CD4-positive, CD25-positive, alpha-beta regulatory T cell (primary cell): Measurements from ENCODE around the gene GALNT4. TPM values are rescaled to one million over a fixed set of nuclear protein-coding genes. Genes with fewer than 3 reads are reported as not detected.
A peak's percentile ranks its signal among the peaks of the same experiment; 100 is the strongest.

Source experiments
- ATAC-seq, 2 donors: fragments of 150-1000 bp; cut with Tn5 transposase; one replicate each; pipeline ENCODE4 v1.10.0; 2021; ENCODE audit warnings: low read depth in 2 of 2, moderate number of reproducible peaks in 2 of 2, moderate library complexity in 1 of 2
- DNase-seq, 3 donors: peaks; one replicate each; pipeline versions ENCODE4 v3.0.0 to v3.0.0-alpha.2; 2012 to 2022; ENCODE audit warnings: mixed read lengths in 1 of 3
- H3K27ac ChIP-seq: one replicate; pipeline ENCODE4 v1.7.0; 2013; ENCODE audit warnings: mild to moderate bottlenecking, low read length; ENCODE audit not compliant: insufficient read depth, poor library complexity, severe bottlenecking
- H3K27me3 ChIP-seq: one replicate; pipeline ENCODE4 v1.7.0; 2013; ENCODE audit warnings: low read length; ENCODE audit not compliant: control insufficient read depth, insufficient read depth
- H3K36me3 ChIP-seq: one replicate; pipeline ENCODE4 v1.7.0; 2013; ENCODE audit warnings: mild to moderate bottlenecking, low read length, moderate library complexity; ENCODE audit not compliant: control insufficient read depth, insufficient read depth
- H3K4me1 ChIP-seq: 2 replicates; pipeline ENCODE4 v1.7.0; 2013; ENCODE audit warnings: mild to moderate bottlenecking, low read length; ENCODE audit not compliant: insufficient read depth, control insufficient read depth, poor library complexity, severe bottlenecking
- H3K4me3 ChIP-seq: one replicate; pipeline ENCODE4 v1.7.0; 2013; ENCODE audit warnings: low read depth, mild to moderate bottlenecking, low read length, moderate library complexity
- H3K9me3 ChIP-seq, 2 experiments: 1 replicate in 1 of 2; 2 replicates in 1 of 2; pipeline ENCODE4 v1.7.0; 2013; ENCODE audit warnings: low read length in 2 of 2, mild to moderate bottlenecking in 1 of 2, moderate library complexity in 1 of 2; ENCODE audit not compliant: control insufficient read depth in 2 of 2
- H3K27ac Mint-ChIP-seq, 3 donors: one replicate each; pipeline ENCODE4 v1.8.0; 2020 to 2022; ENCODE audit warnings: mild to moderate bottlenecking in 3 of 3, mixed read lengths in 3 of 3, moderate library complexity in 2 of 3
- H3K27me3 Mint-ChIP-seq: one replicate; pipeline ENCODE4 v1.8.0; 2022; ENCODE audit warnings: mild to moderate bottlenecking, mixed read lengths
- H3K36me3 Mint-ChIP-seq: one replicate; pipeline ENCODE4 v1.8.0; 2020; ENCODE audit warnings: mixed read lengths
- H3K4me1 Mint-ChIP-seq, 4 donors: one replicate each; pipeline ENCODE4 v1.8.0; 2020 to 2022; ENCODE audit warnings: mixed read lengths in 4 of 4, mild to moderate bottlenecking in 1 of 4
- H3K4me3 Mint-ChIP-seq, 4 donors: one replicate each; pipeline ENCODE4 v1.8.0; 2020 to 2022; ENCODE audit warnings: mild to moderate bottlenecking in 4 of 4, mixed read lengths in 4 of 4, moderate library complexity in 3 of 4
- H3K9me3 Mint-ChIP-seq, 7 donors: one replicate each; pipeline ENCODE4 v1.8.0; 2020 to 2022; ENCODE audit warnings: mixed read lengths in 7 of 7, mild to moderate bottlenecking in 3 of 7, moderate library complexity in 2 of 7
- polyA plus RNA-seq, 4 donors: library from polyadenylated mRNA; unstranded; fragments of 300-500 nt; fragmentation: Illumina TruSeq; gene quantifications; one replicate each; pipeline ENCODE4 v1.2.3, GENCODE V29; 2021
- total RNA-seq: library from RNA; stranded (reverse); gene quantifications from one replicate; pipeline ENCODE4 v1.2.3, GENCODE V29; 2022

GALNT4 gene
- total and polyA plus RNA-seq, 5 donors from 2014 or later = 5.0 to 8.8 (median 5.9) TPM

DNA sequence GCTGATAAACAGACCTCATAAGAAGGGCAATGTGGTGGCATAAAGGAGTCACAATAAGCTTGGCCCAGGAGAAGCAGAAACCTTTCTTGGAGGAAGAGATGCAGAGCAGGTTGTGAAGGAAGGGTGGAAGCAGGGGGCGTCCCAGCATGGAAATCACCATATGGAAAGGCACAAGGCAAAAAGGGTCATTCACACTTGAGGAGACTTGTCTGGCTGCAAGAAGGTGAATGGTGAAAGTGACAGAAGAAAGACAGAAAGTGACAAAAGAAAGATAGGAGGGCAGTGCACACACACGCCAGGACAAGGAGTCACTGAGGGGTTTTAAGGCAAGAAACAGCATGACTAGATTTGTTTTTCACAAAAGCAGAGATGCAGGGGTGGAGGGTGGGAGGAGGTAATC is 38.3 kb downstream of the GALNT4 start:
- no peak overlapping the region for H3K4me3 Mint-ChIP-seq
- H3K27ac Mint-ChIP-seq = peak overlapping the region in 1 of 3 donors; percentile 21
- no peaks in the 10 kb centered on the region for H3K9me3 Mint-ChIP-seq
- ATAC-seq (no peak), DNase-seq (no peak)
- Histone ChIP-seq H3K4me3 (no peak overlapping the region), H3K9me3 (no peaks in the 10 kb centered on the region), H3K27ac (no peak overlapping the region), H3K27me3 (no peaks in the 10 kb centered on the region), H3K36me3 (peaks cover 25% of the 10 kb centered on the region), H3K4me1 (no peaks in the 10 kb centered on the region)
- H3K27me3 Mint-ChIP-seq = no peaks in the 10 kb centered on the region
- peaks cover 0 to 17% (median 7%) of the 10 kb centered on the region in 4 donors for H3K4me1 Mint-ChIP-seq
- peaks cover 54% of the 10 kb centered on the region for H3K36me3 Mint-ChIP-seq

DNA sequence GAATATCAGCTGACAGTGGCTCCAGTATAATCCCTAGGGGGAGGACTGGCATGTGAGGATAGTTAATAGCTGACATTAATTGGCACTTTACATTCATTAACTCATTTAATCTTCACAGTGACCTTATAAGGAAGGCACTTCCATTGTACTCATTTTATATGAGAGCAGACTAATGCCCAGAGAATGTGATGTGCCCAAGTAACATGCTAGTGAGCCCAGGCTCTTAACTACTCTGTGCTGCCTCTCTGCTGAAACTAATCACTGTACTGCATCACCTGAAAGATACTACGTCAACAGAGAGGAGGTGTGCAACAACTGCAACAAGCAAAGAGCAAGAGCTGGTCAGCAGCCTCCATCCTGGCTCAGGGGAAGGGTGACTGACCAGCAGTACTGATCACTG is 40.1 kb downstream of the GALNT4 start:
- no peaks in the 10 kb centered on the region for H3K4me1 ChIP-seq
- Mint-ChIP-seq H3K27me3 (no peaks in the 10 kb centered on the region), H3K36me3 (peaks cover 47% of the 10 kb centered on the region), H3K4me1 (peaks cover 0 to 17% (median 7%) of the 10 kb centered on the region in 4 donors), H3K27ac (peak overlapping the region in 1 of 3 donors; percentile 18), H3K4me3 (no peak overlapping the region), H3K9me3 (no peaks in the 10 kb centered on the region)
- H3K9me3 ChIP-seq = no peaks in the 10 kb centered on the region
- no peak for DNase-seq
- ATAC-seq = no peak
- peaks cover 10% of the 10 kb centered on the region for H3K36me3 ChIP-seq
- no peak overlapping the region for H3K4me3 ChIP-seq
- no peak overlapping the region for H3K27ac ChIP-seq
- H3K27me3 ChIP-seq = no peaks in the 10 kb centered on the region

DNA sequence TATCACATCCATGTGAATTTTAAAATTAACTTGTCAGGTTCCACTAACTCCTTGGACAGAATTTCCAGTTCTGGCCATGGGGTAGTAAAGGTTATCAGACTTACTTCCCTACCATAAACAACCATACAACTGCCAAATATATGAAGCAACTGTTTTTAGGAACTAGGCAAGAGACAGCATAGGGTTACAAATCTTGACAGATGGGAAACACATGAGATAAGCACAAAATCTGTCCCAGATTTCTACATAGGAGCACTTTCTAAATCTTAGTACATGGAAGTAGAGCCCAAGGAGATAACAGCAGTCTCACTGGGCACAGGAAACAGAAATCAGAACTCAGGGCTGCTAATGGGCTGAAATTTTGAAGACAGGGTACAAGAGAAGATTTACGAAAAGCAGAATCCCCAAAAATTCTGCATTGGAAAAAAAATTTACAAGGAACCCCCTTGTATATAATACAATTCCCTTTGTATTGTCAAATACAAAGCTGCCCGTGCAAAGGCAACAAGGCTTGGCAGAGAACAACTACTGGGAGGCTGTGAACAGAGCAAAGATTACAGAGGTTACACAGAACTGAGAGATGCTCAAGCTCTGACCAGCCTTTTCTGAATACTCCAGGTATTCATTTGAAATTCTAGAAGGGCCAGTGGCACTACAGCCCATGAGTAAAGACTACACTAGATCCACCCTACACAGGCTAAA is 43.2 kb downstream of the GALNT4 start:
- H3K27me3 Mint-ChIP-seq = no peaks in the 10 kb centered on the region
- H3K9me3 ChIP-seq = no peaks in the 10 kb centered on the region
- H3K4me1 Mint-ChIP-seq = peaks cover 0 to 17% (median 13%) of the 10 kb centered on the region in 4 donors
- no peak overlapping the region for H3K4me3 ChIP-seq
- no peak overlapping the region for H3K27ac ChIP-seq
- H3K36me3 ChIP-seq = peaks cover 5% of the 10 kb centered on the region
- no peaks in the 10 kb centered on the region for H3K9me3 Mint-ChIP-seq
- ATAC-seq (no peak), DNase-seq (no peak)
- no peak overlapping the region for H3K4me3 Mint-ChIP-seq
- H3K27ac Mint-ChIP-seq = peak overlapping the region in 1 of 3 donors; percentile 38
- no peaks in the 10 kb centered on the region for H3K27me3 ChIP-seq
- peaks cover 26% of the 10 kb centered on the region for H3K36me3 Mint-ChIP-seq
- no peaks in the 10 kb centered on the region for H3K4me1 ChIP-seq

DNA sequence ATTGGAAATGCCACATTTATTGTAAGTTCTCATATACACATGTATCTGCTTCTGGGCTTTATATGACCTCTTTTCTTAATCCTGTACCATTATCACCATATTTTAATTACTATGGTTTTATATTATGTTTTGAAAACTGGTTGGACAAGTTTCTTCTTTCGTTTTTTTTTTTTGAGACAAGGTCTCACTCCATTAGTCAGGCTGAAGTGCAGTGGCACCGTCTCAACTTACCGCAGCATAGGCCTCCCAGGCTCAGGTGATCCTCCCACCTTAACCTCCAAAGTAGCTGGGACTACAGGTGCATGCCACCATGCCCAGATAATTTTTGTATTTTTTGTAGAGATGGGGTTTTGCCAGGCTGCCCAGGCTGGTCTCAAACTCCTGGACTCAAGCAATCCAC is 44.6 kb downstream of the GALNT4 start:
- no peaks in the 10 kb centered on the region for H3K9me3 Mint-ChIP-seq
- no peak for ATAC-seq
- peaks cover 3% of the 10 kb centered on the region for H3K36me3 ChIP-seq
- DNase-seq = no peak
- H3K27me3 Mint-ChIP-seq = no peaks in the 10 kb centered on the region
- H3K36me3 Mint-ChIP-seq = peaks cover 20% of the 10 kb centered on the region
- no peak overlapping the region for H3K4me3 Mint-ChIP-seq
- H3K9me3 ChIP-seq = no peaks in the 10 kb centered on the region
- H3K4me3 ChIP-seq = no peak overlapping the region
- peaks cover 0 to 18% (median 10%) of the 10 kb centered on the region in 4 donors for H3K4me1 Mint-ChIP-seq
- H3K27me3 ChIP-seq = no peaks in the 10 kb centered on the region
- H3K27ac Mint-ChIP-seq = no peak overlapping the region
- no peaks in the 10 kb centered on the region for H3K4me1 ChIP-seq
- no peak overlapping the region for H3K27ac ChIP-seq

DNA sequence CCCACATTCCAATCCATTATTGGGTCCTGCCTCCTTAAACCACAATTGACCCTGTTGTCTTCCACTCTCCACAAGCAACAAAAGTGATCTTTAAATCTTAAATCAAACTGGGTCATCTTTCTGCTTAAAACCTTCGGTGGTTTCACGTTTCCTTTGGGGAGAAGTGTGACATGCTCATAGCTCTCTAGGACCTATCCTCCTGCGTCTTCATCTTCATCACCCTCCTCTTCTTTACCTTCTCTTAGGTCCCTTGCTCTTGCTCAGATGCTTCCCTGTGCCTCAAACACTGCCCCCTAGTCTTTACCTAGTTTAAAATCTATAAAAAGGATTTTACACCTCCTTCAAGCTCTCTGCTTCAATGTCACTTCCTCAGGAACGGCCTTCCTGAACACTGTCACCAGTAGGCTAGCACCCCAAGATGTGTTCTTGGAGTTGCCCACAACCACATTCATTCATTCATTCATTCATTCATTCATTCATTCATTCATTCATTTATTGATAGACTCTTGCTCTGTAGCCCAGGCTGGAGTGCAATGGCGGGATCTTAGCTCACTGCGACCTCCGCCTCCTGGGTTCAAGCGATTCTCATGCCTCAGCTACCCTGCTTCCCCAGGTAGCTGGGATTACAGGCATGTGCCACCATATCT is 46.8 kb downstream of the GALNT4 start:
- H3K27me3 Mint-ChIP-seq = no peaks in the 10 kb centered on the region
- H3K36me3 Mint-ChIP-seq = peaks cover 5% of the 10 kb centered on the region
- no peak overlapping the region for H3K4me3 ChIP-seq
- no peaks in the 10 kb centered on the region for H3K9me3 Mint-ChIP-seq
- H3K27ac ChIP-seq = no peak overlapping the region
- no peaks in the 10 kb centered on the region for H3K27me3 ChIP-seq
- DNase-seq = no peak
- ATAC-seq = no peak
- peaks cover 0 to 18% (median 13%) of the 10 kb centered on the region in 4 donors for H3K4me1 Mint-ChIP-seq
- H3K27ac Mint-ChIP-seq = peak overlapping the region; percentile 33 to 51 (median 39)
- peak overlapping the region in 1 of 4 donors; percentile 34 for H3K4me3 Mint-ChIP-seq
- no peaks in the 10 kb centered on the region for H3K4me1 ChIP-seq
- H3K36me3 ChIP-seq = no peaks in the 10 kb centered on the region
- no peaks in the 10 kb centered on the region for H3K9me3 ChIP-seq

DNA sequence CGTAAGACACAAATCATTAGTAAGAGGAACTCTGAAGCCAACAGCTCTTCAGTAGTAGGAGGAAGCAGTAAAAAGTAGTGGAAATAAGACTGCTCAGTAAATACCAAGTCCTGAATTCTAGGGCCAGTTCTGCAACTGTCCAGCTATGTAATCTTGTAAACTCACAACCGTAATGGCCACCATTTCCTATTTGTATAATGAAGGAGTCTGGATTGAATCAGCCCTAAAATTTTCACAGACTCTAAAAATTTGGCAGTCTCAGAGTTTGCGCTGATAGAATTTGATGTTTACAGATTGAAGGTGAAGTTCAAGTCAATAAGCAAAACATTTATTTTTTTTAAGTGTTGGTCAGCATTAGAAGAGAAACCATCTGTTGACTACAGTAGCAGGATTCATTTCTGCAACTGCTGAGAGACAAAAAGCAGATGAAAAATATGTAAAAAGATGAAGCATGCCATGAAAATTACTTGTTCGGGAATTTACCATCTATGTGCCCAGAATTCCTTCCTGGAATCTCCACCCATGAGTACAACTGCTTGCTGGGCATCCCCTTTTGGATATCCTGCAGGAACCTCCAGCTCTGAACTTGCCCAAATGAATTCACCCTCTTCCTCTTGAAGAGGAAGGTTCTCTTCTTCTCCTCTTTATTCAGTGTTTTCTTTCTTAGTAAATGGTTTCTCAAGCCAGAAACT is 47.5 kb downstream of the GALNT4 start:
- no peak overlapping the region for H3K4me3 ChIP-seq
- H3K36me3 ChIP-seq = no peaks in the 10 kb centered on the region
- no peak for ATAC-seq
- no peak overlapping the region for H3K27ac ChIP-seq
- no peak for DNase-seq
- H3K27me3 ChIP-seq = no peaks in the 10 kb centered on the region
- Mint-ChIP-seq H3K4me3 (no peak overlapping the region), H3K9me3 (no peaks in the 10 kb centered on the region), H3K4me1 (peaks cover 0 to 19% (median 13%) of the 10 kb centered on the region in 4 donors), H3K36me3 (peaks cover 5% of the 10 kb centered on the region), H3K27ac (peak overlapping the region in 2 of 3 donors; percentile 3 to 33), H3K27me3 (no peaks in the 10 kb centered on the region)
- H3K4me1 ChIP-seq = no peaks in the 10 kb centered on the region
- H3K9me3 ChIP-seq = no peaks in the 10 kb centered on the region

DNA sequence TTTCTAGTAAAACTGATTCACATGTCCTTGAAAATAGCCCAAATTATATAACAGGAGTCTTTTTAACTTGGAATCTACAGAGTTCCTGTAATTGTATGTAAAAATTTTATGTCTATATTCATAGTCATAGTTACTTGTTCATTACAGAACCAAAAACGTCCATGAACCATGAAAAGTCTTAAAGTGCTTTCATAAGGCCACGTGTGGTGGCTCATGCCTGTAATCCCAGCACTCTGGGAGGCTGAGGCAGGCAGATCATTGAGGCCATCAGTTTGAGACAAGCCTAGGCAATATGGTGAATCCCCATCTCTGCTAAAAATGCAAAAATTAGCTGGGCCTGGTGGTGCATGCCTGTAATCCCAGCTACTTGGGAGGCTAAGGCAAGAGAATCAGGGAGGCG is 48.4 kb downstream of the GALNT4 start:
- H3K9me3 ChIP-seq = no peaks in the 10 kb centered on the region
- DNase-seq = no peak
- Mint-ChIP-seq H3K4me1 (peaks cover 2 to 22% (median 11%) of the 10 kb centered on the region in 4 donors), H3K27me3 (no peaks in the 10 kb centered on the region), H3K4me3 (no peak overlapping the region), H3K9me3 (no peaks in the 10 kb centered on the region), H3K36me3 (peaks cover 5% of the 10 kb centered on the region), H3K27ac (no peak overlapping the region)
- no peak overlapping the region for H3K4me3 ChIP-seq
- no peaks in the 10 kb centered on the region for H3K27me3 ChIP-seq
- ATAC-seq = no peak
- no peaks in the 10 kb centered on the region for H3K4me1 ChIP-seq
- no peaks in the 10 kb centered on the region for H3K36me3 ChIP-seq
- no peak overlapping the region for H3K27ac ChIP-seq
